ENCODE results near the gene PLCH2.

- TF ChIP-seq CTCF (IDR thresholded peaks at IDR 0.05; ENCODE audit: low read depth, low read length, poor library complexity, severe bottlenecking) = no peak
- TF ChIP-seq EZH2phosphoT487 (IDR thresholded peaks at IDR 0.05; ENCODE audit: borderline replicate concordance, low read length) = no peak
These were observed 30.1 kb downstream of the PLCH2 start for GRCh38 chr1:2506007-2506860.

Measured in DOHH2 (cell line).